Lower leg skin (tissue), 3 donors: ENCODE data around the gene PRXL2B.

Experiments
- CTCF ChIP-seq, 3 donors: fragments of 450-650 bp; IDR thresholded peaks; one replicate each; pipeline ENCODE4 v1.5.1; 2016; ENCODE audit warnings: antibody characterized with exemption in 3 of 3, mild to moderate bottlenecking in 3 of 3, moderate library complexity in 2 of 3
- POLR2A ChIP-seq, 2 donors: fragments of 450-650 bp; IDR thresholded peaks; one replicate each; pipeline ENCODE4 v1.6.1; 2016 to 2017; ENCODE audit warnings: antibody characterized with exemption in 2 of 2, mild to moderate bottlenecking in 1 of 2, moderate library complexity in 1 of 2

GRCh38 chr1:2567083-2567679, 19.4 kb upstream of the PRXL2B start:
- TF ChIP-seq CTCF (IDR thresholded peaks at IDR 0.05) (no peak), POLR2A (IDR thresholded peaks at IDR 0.05) (no peak)
